Gastroesophageal sphincter (tissue), 4 donors: ENCODE measurements around the gene BRD3. TPM values are rescaled to one million over a fixed set of nuclear protein-coding genes. Genes with fewer than 3 reads are reported as not detected.

Source experiments
- ATAC-seq: fragments of 150-250 bp; one replicate; pipeline ENCODE4 v1.9.1; 2016; ENCODE audit warnings: mild to moderate bottlenecking, moderate library complexity
- H3K27ac ChIP-seq, 4 donors: fragments of 200-600 bp; sonication (generic) in 3 of 4; 1 replicate in 3 of 4; 2 replicates in 1 of 4; pipeline ENCODE4 v1.5.1; 2016 to 2019
- H3K27me3 ChIP-seq: fragments of 200-600 bp; sonication (generic); one replicate; pipeline ENCODE4 v1.5.1; 2019
- H3K36me3 ChIP-seq, 2 donors: fragments of 200-600 bp; sonication (generic); one replicate each; pipeline ENCODE4 v1.5.1; 2019; ENCODE audit warnings: control low read depth in 1 of 2
- H3K4me1 ChIP-seq, 3 donors: fragments of 200-600 bp; sonication (generic); 1 replicate in 2 of 3; 2 replicates in 1 of 3; pipeline ENCODE4 v1.5.1; 2016 to 2019; ENCODE audit warnings: control low read depth in 2 of 3
- H3K4me3 ChIP-seq, 2 donors: fragments of 200-600 bp; sonication (generic); one replicate each; pipeline ENCODE4 v1.5.1; 2019; ENCODE audit warnings: mild to moderate bottlenecking in 1 of 2, moderate library complexity in 1 of 2
- H3K9me3 ChIP-seq, 3 donors: fragments of 200-600 bp; sonication (generic); one replicate each; pipeline ENCODE4 v1.5.1; 2017 to 2019; ENCODE audit warnings: control low read depth in 2 of 3
- EP300 ChIP-seq: sonication (generic); formaldehyde crosslinking; IDR thresholded peaks from one replicate; pipeline ENCODE4 v1.6.1; 2017; ENCODE audit warnings: antibody characterized with exemption, mild to moderate bottlenecking
- POLR2A ChIP-seq, 2 donors: fragments of 450-650 bp; IDR thresholded peaks; one replicate each; pipeline ENCODE4 v1.6.1; 2017; ENCODE audit warnings: antibody characterized with exemption in 2 of 2, mild to moderate bottlenecking in 2 of 2, moderate library complexity in 1 of 2
- POLR2AphosphoS5 ChIP-seq: sonication (generic); formaldehyde crosslinking; IDR thresholded peaks from one replicate; pipeline ENCODE4 v1.6.1; 2017; ENCODE audit warnings: antibody characterized with exemption
- WGBS, 2 donors: methylation state at CpG; one replicate each; pipeline ENCODE4 v1.1.5; 2018; ENCODE audit warnings: low coverage in 1 of 2; 5-methylcytosine and 5-hydroxymethylcytosine counted together
- total RNA-seq, 4 donors: library from RNA; depleted of rRNA; stranded (reverse); fragments of >200 nt; gene quantifications; one replicate each; pipeline ENCODE4 v1.1.0, GENCODE V29; 2016
- TF ChIP-seq, protein P1 (sequence below), 4 experiments: fragments of 200-600 bp in 2 of 4; fragments of 450-650 bp in 2 of 4; sonication (generic) in 1 of 4; IDR thresholded peaks; one replicate each; pipeline ENCODE4 v1.5.1; 2017 to 2019; ENCODE audit warnings: antibody characterized with exemption in 4 of 4, mild to moderate bottlenecking in 2 of 4, moderate library complexity in 2 of 4

Gene BRD3
- total RNA-seq, 4 donors from 2014 or later = 22.2 to 38.9 (median 27.2) TPM

DNA sequence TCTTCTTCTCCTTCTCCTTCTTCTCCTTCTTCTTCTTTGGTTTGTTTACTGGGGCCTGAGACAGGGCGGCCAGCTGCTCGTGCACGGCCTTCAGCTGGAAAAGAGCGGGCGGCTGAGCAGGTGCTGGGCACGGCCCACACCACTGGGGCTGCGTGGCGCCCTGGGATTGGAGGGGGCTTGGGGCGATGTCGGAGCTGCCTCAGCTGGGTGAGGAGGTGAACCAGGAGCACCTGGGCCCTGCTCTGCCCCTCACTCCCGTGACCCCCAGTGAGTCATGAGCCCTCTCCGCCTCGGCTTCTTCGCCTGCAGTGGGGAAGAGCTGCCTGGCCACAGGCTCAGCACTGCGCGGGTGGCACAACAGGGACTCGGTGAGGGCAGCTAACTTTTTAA lies 27.7 kb downstream of the BRD3 start:
- TF ChIP-seq POLR2AphosphoS5 (no peak), POLR2A (IDR thresholded peaks at IDR 0.05) (no peak), EP300 (no peak)
- TF ChIP-seq, protein P1, sequence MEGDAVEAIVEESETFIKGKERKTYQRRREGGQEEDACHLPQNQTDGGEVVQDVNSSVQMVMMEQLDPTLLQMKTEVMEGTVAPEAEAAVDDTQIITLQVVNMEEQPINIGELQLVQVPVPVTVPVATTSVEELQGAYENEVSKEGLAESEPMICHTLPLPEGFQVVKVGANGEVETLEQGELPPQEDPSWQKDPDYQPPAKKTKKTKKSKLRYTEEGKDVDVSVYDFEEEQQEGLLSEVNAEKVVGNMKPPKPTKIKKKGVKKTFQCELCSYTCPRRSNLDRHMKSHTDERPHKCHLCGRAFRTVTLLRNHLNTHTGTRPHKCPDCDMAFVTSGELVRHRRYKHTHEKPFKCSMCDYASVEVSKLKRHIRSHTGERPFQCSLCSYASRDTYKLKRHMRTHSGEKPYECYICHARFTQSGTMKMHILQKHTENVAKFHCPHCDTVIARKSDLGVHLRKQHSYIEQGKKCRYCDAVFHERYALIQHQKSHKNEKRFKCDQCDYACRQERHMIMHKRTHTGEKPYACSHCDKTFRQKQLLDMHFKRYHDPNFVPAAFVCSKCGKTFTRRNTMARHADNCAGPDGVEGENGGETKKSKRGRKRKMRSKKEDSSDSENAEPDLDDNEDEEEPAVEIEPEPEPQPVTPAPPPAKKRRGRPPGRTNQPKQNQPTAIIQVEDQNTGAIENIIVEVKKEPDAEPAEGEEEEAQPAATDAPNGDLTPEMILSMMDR (IDR thresholded peaks at IDR 0.05) = no peak
- H3K27ac ChIP-seq = no peak overlapping the region
- H3K36me3 ChIP-seq = peaks cover 0 to 99% of the 10 kb centered on the region in 2 donors
- no peak for ATAC-seq
- no peaks in the 10 kb centered on the region for H3K27me3 ChIP-seq
- H3K4me1 ChIP-seq = peaks cover 0 to 15% (median 7%) of the 10 kb centered on the region in 3 donors
- 95 to 96% methylated on average over 4 to 9 of the region's 17 CpGs for WGBS, 2 donors
- H3K4me3 ChIP-seq = no peak overlapping the region
- H3K9me3 ChIP-seq = peaks cover 0 to 13% (median 0%) of the 10 kb centered on the region in 3 donors

DNA sequence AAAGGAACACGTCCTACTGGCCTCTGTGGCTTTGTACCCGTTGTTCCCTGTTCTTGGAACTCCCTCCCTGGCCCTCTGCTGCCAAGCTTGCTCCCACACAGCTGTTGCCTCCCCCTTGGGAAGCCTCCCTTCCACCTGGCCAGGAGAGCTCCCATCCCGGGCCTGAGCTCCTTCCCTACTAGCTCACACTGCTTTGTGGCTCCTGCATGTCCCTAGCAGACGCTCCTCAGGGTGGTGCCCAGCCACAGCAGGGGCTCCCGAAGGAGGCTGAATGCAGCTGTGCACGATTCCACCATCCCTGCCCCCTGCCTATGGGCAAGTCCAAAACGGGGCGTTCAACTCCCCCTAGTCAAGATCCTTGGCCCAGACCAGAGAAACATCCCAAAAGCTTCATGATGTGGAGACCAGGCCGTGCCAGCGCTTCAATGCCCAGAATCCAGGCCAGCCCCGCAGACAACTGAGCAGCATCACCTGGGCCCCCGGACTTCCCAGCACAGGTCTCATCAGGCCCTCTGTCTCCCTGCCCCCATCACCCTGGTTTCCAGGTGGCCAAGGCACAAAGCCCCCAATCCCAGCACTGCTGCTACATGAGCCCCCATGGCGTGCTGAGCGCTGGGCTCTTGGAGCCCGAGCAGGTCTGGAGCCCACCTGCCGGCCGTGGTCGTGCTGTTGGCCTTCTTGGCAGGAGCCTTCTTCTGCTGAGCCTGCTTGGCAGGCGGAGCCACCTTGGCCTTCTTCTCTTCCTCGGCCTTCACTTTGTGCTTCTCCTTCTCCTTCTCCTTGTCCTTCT lies 28.2 kb downstream of the BRD3 start:
- ATAC-seq = no peak
- Histone ChIP-seq H3K27me3 (no peaks in the 10 kb centered on the region), H3K27ac (no peak overlapping the region), H3K36me3 (peaks cover 0 to 99% of the 10 kb centered on the region in 2 donors), H3K4me3 (no peak overlapping the region), H3K4me1 (peaks cover 0 to 15% (median 7%) of the 10 kb centered on the region in 3 donors), H3K9me3 (peaks cover 0 to 13% (median 0%) of the 10 kb centered on the region in 3 donors)
- WGBS, 2 donors = 85% methylated on average over 5 of the region's 20 CpGs; no CpG with 5 or more reads in 1 of the 2 donors
- TF ChIP-seq POLR2AphosphoS5 (no peak), POLR2A (IDR thresholded peaks at IDR 0.05) (no peak), EP300 (no peak)
- TF ChIP-seq, protein P1 (IDR thresholded peaks at IDR 0.05) = no peak

DNA sequence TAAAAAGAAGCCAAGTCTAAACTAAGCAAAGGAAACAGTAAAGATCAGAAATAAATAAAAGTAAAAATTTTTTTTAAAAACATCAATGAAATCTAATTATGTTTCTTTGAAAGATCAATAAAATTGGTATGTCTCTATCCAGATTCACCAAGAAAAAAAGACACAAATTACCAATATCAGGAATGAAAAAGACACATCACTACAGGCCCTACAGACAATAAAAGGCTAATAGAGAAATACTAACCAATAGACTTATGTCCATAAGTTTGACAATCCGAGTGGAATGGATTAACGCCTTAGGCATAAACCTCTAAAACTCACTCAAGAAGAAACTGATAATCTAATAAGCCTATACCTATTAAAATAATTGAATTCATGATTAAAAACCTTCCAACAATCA lies 30.2 kb downstream of the BRD3 start:
- Histone ChIP-seq H3K36me3 (peaks cover 0 to 99% of the 10 kb centered on the region in 2 donors), H3K27ac (no peak overlapping the region), H3K9me3 (peaks cover 0 to 13% (median 0%) of the 10 kb centered on the region in 3 donors), H3K27me3 (no peaks in the 10 kb centered on the region), H3K4me1 (peaks cover 0 to 15% (median 7%) of the 10 kb centered on the region in 3 donors), H3K4me3 (no peak overlapping the region)
- TF ChIP-seq POLR2A (IDR thresholded peaks at IDR 0.05) (no peak), EP300 (no peak), POLR2AphosphoS5 (no peak)
- TF ChIP-seq, protein P1 (IDR thresholded peaks at IDR 0.05) = no peak
- no peak for ATAC-seq
- WGBS, 2 donors = 92 to 95% methylated on average over 2 of the region's 2 CpGs

DNA sequence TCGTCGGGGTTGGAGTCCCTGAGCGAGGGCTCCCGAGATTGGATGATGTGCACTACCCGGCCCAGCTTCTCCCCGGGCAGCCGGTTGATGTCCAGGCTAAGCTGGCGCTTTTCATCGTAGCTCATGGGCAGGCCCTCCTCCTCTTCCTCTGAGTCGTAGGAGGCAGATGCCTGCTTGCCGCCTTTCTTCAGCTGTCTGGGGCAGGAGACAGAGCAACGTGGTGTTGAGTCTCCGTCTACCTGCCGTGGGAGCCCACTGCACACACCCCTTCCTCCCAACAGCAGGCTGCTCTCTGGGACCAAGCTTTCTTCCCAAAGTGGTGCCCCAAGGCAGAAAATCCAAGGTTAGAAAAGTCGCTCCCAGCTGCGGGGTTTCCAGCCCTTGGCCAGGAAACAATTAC lies 31.7 kb downstream of the BRD3 start:
- H3K9me3 ChIP-seq = peaks cover 0 to 13% (median 0%) of the 10 kb centered on the region in 3 donors
- no peak for ATAC-seq
- no peak overlapping the region for H3K27ac ChIP-seq
- H3K27me3 ChIP-seq = no peaks in the 10 kb centered on the region
- no peak for TF ChIP-seq POLR2AphosphoS5
- TF ChIP-seq, protein P1 (IDR thresholded peaks at IDR 0.05) = no peak
- no peak for TF ChIP-seq EP300
- no peak for TF ChIP-seq POLR2A (IDR thresholded peaks at IDR 0.05)
- H3K4me3 ChIP-seq = no peak overlapping the region
- H3K36me3 ChIP-seq = peaks cover 0 to 100% of the 10 kb centered on the region in 2 donors
- 82 to 95% methylated on average over 2 to 9 of the region's 16 CpGs for WGBS, 2 donors
- H3K4me1 ChIP-seq = peaks cover 0 to 6% (median 4%) of the 10 kb centered on the region in 3 donors
